Measurements from ENCODE around the gene SPOP. TPM values are rescaled to one million over a fixed set of nuclear protein-coding genes. Genes with fewer than 3 reads are reported as not detected.
"Not testable (repeated sequence)": the region's sequence is repeated elsewhere in the genome, so short reads cannot be mapped to it uniquely, and the experiment has no call there.

Gene SPOP
- polyA plus RNA-seq, 12 donors = 45.6 to 386 (median 52.3) TPM

GRCh38 chr17:49554694-49555494, 123.0 kb downstream of the SPOP start:
- no peak for DNase-seq

DNA sequence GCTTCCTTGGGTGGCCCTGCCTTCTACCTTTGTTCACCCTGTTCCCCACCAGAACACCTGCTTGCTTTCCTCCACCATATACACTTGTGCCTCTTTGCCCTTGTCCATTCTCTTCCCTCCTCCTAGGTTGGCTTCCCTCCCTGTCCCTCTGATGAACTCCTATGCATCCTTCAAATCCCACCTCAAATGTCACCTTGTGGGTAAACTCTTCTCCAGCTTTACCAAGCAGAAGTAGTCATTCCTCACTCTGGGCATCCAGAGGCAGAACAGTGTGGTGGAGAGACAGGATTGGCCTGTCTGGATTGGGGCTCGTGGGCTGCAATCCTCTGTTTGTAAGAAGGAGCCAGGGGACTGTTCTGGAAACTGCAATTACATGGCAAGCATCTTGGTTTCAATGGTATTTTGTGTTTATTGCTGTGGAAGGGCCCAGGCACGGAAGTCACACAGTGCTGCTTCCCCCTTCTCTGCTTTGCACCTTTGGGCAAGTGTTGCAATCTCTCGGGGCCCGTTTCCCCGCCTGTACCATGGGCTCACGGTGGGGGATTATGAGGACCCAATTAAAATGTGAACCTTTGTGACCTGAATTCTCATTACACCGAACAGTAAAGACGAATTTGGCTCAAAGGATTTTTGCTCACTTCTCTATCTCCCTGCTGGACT, 124.1 kb downstream of the SPOP start:
- DNase-seq = no peak

GRCh38 chr17:49552070-49552751, 125.7 kb downstream of the SPOP start:
- no peak for DNase-seq

DNA sequence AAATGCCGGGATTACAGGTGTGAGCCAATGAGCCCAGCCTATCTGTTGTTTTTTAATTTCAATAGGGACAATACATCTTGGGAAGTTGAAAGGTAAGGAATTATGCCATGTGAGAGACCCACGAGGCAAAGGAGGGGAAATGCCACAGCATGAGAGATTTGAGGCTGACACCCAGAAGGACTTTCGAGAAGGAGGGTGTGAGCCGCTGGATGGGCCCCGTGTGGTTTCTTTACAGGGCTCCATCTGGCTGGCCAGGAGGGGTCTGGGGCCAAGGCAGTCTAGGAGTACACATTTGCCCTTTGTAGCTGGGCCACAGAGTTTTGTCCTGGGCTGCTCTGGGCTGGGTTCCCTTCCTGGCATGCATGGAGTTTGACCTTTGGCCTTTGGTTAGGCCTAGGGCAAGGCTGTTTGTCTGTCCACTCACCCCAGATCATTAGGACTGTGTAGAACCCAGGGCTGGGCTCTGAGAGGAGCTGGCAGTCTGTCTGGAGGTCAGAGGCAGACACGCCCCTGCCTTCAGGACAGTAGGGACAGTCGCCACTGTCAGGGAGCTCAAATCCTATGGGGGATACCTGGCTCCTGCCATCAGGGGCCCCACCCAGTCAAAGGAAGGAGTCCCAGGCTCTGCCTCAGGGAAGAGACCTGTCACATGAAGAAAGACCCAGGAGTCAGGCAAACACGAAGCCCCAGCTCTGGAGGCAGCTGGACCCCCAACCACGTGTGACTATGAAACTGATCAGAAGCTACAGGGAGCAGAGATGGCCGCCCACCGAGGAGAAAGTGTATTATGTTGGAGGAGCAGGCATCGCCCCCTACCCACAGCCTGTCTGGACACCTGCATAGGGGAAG, 126.5 kb downstream of the SPOP start:
- DNase-seq = no peak

DNA sequence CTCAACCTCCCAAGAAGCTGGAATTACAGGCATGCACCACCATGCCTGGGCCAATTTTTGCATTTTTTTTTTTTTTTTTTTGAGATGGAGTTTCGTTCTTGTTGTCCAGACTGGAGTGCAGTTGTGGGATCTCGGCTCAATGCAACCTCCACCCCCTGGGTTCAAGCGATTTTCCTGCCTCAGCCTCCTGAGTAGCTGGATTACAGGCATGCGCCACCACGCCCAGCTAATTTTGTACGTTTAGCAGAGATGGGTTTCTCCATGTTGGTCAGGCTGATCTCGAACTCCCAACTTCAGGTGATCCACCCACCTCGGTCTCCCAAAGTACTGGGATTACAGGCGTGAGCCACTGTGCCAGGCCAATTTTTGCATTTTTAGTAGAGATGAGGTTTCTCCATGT, 127.1 kb downstream of the SPOP start:
- DNase-seq = not testable (repeated sequence)

DNA sequence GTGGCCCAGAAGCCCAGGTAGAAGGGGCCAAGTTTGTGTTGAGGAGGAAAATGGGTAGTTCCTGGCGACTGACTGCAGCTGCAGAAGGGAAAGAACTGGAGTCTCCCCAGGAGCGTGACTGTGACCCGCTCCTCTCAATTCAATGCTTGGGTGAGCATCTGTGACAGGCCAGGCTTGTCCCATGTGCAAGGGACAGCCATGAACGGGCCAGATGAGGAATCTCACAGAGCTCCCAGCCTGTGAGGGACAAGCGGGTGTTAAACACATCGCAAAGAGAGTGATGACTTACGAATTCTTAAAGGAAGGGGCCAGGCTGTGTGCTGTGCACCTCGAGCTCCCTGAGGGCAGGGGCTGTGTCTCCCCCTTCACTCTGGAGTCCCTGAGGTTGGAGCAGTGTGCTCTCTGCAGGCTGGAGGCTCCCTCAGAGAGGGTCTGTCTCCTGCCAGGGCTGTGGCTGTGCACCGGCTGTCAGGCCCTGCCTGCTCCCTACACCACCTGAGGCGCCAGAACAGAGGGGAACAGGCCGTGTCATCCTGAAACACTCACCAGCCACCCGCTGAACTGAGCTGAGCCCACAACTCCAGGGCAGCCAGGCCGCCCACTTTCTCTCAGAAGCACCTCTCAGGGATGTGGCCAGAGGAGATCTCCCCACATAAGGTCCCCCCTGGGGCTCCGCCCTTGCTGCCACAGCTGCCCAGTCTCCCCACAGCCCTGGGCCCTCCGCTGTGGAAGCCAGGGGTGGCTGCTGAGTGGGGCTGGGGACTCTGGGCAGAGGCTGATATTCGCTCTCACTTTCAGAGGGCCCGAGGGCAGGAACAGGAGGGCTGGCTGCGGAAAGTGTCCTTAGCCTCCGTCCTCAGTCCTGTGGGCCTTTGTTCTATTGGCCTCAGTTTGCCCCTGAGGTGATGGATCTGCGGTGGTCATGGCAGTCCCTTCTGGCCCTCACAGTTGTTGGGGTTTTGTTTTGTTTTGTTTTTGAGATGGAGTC, 127.9 kb downstream of the SPOP start:
- DNase-seq = no peak

DNA sequence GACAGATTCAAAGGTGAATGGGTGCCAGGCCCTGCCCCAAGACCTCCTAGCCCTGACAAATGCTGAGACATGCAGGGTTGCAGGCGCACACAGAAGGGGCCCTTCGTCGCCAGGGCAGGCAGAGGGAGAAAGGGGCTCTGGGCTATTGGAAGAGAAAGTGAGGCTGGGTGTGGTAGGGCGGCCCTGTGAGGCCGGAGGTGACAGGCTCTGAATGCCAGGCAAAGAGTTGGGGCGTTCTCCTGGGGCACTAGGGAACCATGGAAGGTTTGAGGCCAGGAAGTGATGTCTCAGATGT, 128.6 kb downstream of the SPOP start:
- DNase-seq = no peak

Other genes starting within 250 kb of the SPOP start
- 10 to 100 TPM in 11 of 12 donors, not detected in 1; 26.1 to 64.3 (median 44.2) TPM for gene NGFR, start 182.8 kb downstream of the SPOP start, polyA plus RNA-seq (ENCODE audit: insufficient read length in 12 of 12)
- 1 to 10 TPM in 10 of 12 donors, not detected in 2; 1.1 to 1.9 (median 1.3) TPM for gene NXPH3, start 102.2 kb downstream of the SPOP start, polyA plus RNA-seq (ENCODE audit: insufficient read length in 12 of 12)
- 10 to 100 TPM in 11 of 12 donors, not detected in 1; 45.5 to 65.5 (median 59.7) TPM for gene SLC35B1, start 29.9 kb upstream of the SPOP start, polyA plus RNA-seq (ENCODE audit: insufficient read length in 12 of 12)
- 10 to 100 TPM in 11 of 12 donors, not detected in 1; 14.7 to 29.6 (median 19.3) TPM for gene FAM117A, start 86.0 kb upstream of the SPOP start, polyA plus RNA-seq (ENCODE audit: insufficient read length in 12 of 12)
- gene KAT7, start 110.6 kb upstream of the SPOP start, polyA plus RNA-seq (ENCODE audit: insufficient read length in 12 of 12) = 10 to 100 TPM in 11 of 12 donors, not detected in 1; 16.6 to 45.7 (median 31.2) TPM
- gene TAC4, start 170.0 kb upstream of the SPOP start, polyA plus RNA-seq (ENCODE audit: insufficient read length in 12 of 12) = 1 to 10 TPM in 9 of 12 donors, under 1 TPM in 1, not detected in 2; 0.88 to 4.1 (median 1.7) TPM

Data from muscle of arm (tissue), 12 donors.